A204.1 (cell line): ENCODE measurements around the gene NAGLU.

Source experiments
- FAIRE-seq: peaks from 2 replicates; lab custom pipeline; 2012; peaks lifted over from hg19 to GRCh38; lab: Jason Lieb, UNC

Gene NAGLU

DNA sequence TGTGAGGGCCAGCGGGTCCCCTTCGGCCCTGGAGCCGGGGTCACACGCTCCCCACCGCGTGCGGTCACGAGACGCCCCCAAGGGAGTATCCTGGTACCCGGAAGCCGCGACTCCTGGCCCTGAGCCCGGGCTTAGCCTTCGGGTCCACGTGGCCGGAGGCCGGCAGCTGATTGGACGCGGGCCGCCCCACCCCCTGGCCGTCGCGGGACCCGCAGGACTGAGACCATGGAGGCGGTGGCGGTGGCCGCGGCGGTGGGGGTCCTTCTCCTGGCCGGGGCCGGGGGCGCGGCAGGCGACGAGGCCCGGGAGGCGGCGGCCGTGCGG, at the start of gene NAGLU:
TSS of gene NAGLU (plus strand) at position 194 of the 324 bp plus-strand sequence. CDS start at position 226, 32 bp downstream.
- no peak for FAIRE-seq

DNA sequence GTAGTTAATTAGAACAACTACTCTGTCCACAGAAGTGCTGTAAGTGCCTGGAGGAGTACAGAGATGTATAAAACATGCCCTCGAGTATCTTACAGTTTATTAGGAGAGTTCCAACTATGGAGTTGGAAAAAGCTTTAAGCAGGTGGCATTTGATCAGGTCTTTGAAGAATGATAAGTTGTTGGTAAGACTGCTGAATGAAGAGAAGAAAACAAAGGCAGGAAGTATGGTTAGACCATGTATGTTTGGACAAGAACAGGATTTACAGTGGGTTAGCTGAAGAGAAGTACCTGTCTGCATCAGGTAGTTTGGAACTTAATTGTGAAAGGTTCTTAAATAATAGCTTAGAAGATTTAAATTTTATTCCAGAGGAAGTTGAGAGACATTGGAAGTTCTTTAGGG, 48.0 kb upstream of the NAGLU start:
- no peak for FAIRE-seq

DNA sequence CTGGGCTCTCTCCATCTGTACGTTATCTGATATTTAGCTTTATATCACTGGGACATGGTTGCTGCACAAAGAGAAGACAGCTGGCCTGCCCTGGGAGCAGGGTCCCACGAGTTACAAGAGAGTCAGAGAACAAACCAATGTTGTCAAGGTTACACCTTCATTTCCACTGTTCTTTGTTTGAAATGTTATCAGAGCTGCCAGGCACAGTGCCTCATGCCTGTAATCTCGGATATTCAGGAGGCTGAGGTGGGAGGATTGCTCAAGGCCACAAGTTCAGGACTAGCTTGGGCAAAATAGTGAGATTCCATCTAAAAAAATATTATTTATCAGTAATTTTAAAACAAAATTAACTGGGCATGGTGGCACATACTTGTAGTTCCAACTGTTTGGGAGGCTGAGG, 42.7 kb upstream of the NAGLU start:
- FAIRE-seq = no peak

DNA sequence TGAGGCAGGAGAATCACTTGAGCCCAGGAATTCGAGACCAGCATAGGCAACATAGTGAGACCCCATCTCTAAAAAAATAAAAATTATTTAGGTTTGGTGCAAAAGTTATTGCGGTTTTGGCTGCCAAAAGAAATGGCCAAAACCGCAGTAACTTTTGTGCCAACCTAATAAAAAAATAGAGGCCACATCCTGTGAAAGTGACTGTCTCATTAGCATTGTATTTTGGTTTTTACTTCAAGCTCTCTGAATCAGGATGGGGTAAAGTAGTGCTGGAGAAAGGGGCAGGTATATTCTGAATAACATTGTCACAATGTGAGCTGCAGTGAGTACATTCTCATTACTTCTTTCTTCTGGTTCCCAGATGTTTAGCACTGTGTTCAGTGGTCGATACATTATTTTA, 41.4 kb upstream of the NAGLU start:
- FAIRE-seq = no peak

DNA sequence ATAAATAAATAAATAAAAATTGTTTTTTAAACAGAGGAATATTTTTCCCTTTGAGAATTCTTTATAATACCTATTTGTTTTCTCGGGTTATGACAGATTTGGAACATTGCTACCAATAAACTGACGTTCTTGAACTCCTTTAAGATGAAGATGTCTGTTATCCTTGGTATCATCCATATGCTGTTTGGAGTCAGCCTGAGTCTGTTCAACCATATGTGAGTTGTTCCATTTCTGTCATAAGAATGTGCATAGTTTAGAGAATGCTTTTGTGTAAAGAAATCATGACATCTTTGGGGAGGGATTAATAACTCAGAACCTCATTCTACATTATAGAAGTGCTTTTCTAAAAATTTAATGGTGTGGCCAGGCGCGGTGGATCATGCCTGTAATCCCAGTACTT, 37.2 kb upstream of the NAGLU start:
- no peak for FAIRE-seq

DNA sequence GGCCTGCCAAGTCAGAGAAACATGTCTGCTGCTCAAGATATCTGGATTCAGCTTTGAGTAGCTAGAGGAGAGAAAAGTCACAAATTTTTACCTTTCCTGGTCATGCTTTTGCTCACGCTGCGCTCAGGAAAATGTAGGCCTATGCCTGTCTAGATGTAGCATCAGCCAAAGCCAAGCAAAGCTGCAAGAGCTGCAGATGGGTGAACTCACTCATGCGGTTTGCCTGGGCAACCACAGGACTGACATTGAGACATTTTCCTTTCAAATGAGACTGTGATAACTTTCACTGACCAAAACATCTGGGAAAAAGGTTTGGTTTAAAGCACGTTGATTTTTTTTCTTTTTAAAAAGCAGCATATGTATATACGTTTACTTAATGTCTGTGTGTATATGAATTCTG, 34.0 kb upstream of the NAGLU start:
- no peak for FAIRE-seq

DNA sequence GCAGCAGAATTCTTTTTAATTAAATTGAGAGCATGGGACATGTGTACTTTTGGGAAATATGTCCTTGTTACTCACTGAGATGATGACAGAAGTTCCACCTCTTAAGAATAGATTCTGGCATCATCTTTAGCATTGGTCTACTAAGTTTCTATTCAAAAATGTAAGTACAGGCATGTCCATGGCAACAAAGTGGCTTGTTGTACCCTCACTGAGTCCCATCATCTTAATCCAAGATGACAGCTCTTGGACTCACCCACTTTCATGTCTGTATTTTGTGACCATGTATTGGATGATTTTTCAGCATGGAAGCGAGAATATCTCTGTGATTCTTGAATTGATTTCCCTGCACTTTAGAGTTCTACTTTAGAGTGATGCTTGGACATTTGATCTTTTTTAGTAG, 33.1 kb upstream of the NAGLU start:
- no peak for FAIRE-seq

DNA sequence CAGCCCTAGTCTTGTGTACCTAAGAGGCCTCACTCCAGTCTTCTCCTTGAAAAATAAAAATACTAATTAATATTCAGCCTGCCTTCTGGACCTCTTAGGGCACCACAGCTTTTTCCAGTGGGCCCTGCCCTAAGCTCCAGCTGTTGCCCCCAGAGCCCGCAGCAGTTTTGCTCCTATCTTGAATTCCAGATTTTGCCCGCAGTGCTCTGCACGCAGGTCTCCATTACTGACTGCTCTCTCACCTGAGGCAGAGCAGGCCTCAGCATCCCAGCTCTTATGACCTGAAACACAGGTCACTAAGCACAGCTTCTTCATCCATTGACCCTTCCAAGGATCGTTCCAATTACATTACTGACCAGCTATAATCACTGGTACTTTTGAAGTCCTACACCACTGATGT, 28.4 kb upstream of the NAGLU start:
- FAIRE-seq = no peak

DNA sequence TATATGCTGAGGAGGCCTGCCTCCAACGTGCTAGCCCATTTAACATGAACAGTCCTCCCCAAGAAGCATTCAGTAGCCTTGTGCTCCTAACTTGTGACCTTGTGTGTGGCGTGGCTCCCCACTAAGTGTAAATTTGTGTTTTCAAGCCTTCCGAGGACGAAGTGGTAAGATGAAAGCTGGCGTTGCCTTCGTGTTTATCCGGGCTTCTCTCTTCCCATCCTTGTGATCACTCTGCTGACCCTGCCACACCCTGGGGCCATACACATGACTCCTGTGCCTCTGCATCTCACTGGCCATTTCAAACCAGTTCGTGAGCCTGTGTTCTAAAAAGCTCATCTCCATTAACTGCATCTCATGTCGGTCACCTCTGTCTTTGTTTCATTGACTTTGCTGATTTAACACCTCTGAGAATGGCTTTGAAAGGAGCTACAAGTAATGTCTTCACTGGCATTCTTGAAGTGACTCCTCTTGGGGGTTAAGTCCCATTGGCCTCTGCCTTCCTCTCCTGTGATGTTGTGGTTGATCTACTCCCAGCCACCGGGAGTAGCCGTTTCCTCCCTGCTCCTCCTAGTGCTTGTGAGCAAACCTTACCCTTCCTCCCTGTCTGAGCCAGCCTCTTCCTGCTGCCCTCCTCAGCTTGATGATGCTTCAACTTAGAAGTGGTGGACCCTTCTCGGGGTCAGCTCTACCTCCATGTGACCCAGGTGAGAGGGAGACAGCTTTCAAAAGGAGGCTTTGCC, 27.4 kb upstream of the NAGLU start:
- FAIRE-seq = no peak

DNA sequence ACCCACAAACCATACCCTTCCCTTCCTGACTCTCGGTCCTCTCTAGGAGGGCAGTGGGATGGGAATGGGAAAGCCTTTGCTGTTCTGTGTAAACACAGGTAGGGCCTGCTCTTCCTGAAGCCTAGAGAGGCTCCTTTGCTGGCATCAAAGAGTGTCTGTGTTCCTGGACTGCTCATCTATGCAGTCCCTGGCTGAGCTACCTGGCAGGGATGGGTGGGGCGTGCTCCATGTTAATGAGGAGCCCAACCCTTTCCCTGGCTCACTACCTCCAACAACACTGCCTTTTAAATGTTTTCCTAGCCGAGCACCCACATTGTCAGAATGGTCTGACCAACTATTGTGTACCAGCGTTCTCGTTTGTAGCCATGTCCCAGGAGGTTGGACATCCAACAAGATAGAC, 26.6 kb upstream of the NAGLU start:
- no peak for FAIRE-seq

DNA sequence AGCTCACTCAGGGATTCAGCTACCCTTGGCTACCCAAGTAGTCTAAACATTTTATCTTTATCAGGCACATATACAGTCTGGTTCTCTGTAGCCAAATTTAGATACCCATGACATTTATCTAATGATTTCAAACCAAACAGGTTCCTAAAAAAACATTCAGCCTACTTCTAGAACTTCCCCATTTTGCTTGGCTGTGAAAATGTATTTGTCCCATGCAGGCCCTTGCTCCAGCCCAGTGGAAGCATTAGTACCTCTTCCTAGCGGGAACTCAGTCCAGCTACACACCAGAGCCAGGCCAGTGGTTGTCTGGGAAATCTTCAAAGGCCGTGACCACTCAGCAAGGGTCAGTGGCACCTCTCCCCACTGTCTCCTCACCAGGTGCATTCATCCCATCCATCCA, 26.2 kb upstream of the NAGLU start:
- FAIRE-seq = no peak

DNA sequence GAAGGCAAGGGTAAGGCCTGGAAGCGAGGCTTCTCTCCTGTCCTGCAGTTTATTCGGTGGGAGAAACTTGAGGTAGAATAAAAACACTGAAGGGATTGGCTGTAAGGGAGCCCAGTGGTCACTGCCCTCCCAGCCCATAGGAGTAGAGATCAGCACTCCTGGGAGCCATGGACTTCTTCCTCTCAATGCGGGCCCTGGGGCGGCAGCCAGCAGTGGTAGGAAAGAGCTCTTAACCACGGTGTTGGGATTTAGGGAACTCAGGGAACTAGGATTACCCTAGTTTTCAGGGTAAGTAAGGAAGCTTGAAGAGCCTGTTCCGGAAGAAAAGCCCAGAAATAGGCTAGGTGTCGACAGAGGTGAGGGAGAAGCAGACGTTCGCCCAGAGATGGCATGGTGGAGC, 23.8 kb upstream of the NAGLU start:
- no peak for FAIRE-seq

DNA sequence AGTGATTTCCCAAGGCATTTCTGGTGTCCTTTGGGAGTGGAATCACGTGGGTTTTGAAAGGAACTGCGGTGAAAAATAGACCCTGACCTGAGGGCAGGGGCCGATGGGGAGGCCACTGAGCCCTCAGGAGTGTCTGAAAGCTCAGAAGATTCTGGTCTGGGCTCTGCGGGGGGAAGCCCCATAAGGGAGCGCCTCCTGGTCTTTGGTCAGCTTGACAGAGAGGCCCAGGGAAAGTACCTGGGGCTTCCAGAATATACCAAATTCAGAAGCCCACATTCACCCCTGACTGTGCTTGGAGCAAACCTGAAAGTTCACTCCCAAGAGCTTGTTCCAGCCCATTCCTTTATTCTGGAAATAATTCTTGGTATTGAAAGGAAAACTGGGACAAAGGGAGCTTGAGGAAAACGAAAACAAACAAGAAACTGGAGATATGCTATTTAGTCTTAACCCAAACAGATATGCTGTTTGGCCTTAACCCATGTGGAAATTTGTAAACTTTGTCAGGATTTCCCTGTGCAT, 23.2 kb upstream of the NAGLU start:
- FAIRE-seq = no peak

DNA sequence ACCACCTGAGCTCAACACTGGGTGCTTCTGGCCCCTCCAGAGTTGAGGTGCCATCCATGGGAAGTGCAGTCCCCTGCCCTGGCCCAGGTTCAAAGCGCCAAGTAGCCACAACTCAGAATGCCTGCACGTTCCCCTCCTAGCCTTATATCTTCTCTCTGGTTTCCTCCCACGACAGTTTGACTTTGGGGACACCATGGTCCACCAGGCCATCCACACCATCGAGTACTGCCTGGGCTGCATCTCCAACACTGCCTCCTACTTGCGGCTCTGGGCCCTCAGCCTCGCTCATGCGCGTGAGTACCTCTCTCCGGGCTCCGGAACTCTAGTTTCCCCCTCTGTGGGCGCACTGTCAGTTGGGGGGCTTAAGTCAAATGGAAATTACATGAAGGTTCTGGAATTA, 22.4 kb upstream of the NAGLU start:
- FAIRE-seq = no peak

DNA sequence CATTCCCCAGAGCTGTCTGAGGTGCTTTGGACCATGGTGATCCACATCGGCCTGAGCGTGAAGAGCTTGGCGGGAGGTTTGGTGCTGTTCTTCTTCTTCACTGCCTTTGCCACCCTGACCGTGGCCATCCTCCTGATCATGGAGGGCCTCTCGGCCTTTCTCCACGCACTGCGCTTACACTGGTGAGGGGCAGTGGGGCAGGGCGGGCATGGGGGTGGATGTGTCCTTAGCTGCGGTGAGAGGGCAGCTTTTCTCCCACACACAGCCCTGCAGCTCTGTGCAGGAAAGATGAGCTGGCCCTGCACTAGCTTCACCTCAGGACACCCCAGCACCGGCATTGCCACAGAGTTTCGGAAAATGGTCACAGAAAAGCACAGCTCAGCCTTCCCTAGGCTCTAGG, 21.8 kb upstream of the NAGLU start:
- FAIRE-seq = no peak

DNA sequence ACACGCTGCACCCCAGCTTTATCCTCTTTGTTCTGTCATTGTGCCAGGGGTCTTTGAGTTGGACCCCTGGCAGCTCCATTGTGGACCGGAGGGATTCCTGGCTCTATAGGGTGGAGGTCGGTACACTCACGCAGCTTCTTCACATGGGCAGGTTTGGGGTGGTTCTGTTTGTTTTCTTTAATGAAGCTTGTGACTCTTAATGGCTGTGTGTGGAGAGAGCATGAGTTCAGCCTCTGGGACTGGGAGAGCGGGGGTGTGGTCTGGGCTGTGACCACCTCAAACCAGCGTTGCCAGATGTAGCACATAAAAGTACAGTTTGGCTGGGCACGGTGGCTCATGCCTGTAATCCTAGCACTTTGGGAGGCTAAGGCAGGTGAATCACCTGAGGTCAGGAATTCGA, 21.2 kb upstream of the NAGLU start:
- FAIRE-seq = no peak

DNA sequence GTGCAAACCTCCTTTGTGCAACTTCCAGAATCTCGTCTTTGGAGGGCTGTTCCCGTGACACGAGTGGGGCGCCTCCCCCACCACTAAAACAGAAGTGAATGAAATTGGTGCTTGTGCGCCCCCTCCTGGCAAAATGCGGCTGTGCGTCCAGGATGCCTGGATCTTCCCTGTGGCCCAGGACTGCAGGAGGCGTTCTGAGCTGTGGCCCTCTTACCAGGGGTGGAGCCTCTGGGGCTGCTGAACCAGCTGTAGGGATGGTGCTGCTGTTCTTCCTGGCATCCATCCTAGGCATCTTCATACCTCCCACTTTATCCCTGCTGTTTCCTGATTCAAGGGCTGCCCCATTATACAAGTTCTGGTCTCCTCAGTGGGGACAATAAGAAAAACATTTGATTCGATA, 18.5 kb upstream of the NAGLU start:
- FAIRE-seq = peak; percentile 34

DNA sequence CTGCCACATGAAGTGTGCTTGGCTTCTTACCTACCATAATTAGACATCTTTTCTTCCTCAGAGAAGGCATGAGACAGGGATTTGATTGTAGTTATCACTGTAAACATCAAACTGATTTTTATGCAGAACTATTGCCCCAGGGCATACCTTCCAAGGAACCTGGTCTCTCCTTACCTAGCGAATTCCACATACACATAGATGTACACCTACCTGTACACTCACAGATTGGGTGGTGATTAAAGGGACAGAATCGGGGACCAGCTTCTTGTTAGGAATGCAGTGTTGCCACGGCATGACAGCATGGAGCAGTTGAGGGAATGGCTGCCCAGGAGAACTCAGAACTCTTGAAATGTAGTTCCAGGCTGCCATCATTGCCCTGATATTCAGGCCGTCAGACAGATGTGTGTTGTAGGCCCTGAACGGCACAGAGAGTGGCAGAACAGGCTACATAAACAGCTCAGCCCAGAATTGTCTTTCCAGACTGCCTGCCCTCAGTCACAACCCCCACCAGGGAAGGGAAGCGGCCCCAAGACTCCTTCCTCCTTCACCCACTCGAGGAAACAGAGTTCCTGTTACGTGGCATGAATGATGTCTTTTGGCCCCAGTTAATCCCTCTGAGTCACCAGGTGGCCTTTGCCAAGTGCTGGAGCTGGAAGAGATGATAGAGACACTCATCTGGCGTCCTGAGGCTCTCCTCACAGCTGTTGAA, 17.8 kb upstream of the NAGLU start:
- no peak for FAIRE-seq

DNA sequence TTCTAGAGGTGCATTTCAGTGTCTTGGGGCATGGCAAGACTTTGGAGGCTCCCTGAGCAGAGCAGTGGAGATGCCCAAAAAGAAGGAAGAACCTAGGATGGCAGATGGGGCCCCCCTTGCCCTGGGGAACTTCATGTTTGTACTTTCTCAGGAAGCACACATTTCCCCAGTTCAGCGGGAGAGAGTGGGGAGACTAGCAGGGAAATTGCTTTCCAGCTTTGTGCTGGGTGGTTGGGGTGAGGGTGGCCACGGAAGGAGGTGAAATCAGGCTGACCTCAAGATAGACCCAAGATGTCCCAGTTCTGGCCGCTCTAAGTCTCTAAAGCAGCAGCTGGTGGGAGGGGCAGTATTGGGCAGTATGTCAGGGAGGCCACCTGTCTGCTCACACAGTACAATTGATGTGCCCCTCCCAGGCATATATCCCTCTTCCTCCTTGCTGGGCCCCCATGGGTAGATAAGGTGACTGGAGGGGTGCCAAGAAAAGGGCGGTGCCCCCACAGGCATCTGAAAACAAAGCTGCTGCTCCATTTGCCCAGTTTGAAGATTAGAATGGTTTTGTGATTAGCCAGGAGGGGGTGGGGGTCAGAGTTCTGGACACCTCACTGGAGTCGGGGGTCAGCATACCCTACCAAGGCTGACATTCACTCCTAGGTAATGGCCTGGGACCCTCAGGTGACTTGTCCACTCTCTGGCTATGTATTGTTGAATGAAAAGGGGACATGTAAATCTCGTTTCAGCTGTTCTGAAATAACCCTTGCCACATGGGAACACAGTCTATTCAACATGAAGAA, 17.1 kb upstream of the NAGLU start:
- no peak for FAIRE-seq

DNA sequence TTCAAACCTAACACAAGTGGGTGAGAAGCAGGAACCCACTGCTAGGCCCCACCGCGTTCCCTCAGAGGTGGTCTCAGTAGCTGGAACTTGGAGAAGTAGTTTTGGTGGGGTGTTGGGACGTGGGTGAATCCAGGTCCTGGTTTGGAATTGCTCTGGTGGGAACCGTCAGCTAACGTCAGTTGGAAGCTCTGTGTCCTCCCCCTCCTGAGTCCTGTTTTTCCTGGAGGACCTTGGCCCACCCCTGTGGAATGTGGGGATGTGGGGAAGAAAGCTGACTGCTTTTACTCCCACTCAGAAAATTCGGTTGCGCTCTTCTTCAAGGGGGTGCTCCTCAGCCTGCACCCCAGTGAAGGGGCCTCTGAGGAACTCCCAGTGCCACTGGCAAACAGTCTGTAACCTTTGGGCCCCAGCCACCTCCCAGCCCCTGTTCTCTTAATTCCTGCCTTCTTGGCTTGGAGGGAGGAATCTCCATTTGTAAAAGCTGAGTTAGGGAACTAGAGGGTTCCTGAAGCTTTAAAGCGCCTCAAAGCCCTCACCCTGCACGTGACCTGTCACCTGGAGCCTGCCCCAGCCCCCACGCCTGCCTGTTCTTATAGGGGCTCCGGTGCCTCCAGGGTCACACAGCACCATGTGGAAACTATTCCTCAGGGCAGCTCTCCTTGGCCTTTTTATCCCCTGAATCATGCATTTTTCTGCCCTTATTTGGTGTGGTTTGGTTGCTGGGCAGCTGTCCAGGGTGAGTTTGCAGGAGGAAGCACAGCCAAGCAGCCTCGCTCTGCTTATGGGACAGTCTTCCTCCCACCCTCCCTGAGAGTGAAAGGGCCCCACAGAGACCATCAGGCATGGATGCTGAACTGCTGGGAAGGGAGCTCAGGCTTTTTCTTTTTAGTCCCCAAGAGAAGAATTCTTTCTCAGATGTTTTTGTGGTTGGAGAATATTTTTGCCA, 16.2 kb upstream of the NAGLU start:
- peak; percentile 32 for FAIRE-seq

DNA sequence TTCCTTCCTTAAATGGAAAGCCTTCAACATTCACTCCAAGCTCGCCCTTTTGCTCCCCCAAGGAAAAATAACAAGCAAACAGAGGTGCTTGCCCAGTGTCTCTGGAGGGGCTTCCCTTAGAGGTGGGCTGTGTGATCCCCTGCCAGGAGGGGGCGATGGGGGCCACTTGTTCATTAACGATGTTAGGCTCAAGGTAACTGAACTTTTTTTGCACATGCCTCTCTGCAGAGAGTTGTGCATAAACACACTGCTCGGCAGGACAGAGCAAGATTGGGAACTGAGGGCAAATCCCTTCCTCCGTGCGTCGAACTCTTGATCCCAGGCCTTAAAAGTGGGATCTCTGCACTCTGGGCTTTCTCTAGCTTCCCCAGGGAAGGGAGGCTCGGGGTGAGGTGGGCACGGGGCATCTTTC, 15.5 kb upstream of the NAGLU start:
- FAIRE-seq = no peak

DNA sequence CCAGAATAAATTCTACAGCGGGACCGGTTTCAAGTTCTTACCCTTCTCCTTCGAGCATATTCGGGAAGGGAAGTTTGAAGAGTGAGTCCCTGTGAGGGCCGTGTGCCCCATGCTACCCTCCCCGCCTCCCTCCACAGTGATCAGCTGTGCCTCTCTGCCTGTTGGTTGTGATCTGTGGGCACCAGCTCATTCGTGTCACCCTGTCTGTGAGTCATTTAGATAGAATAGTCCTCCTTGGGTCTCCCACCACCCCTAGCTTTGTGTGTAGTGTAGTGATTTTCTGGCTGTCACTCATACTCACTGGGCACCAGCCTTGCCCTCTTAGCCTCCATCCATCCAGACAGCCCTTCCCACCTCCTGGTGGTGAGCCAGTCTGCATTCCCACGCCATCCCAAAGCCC, 15.0 kb upstream of the NAGLU start:
- FAIRE-seq = no peak
